IPS-15b (cell line): ENCODE data around the gene SEMA4C.

ENCODE experiments used
- H3K27me3 ChIP-seq: one replicate; pipeline ENCODE4 v1.6.1; 2013; ENCODE audit warnings: low read length; ENCODE audit not compliant: control insufficient read depth, insufficient read depth
- H3K36me3 ChIP-seq: one replicate; pipeline ENCODE4 v1.6.1; 2013; ENCODE audit warnings: low read length; ENCODE audit not compliant: control insufficient read depth, insufficient read depth
- H3K4me1 ChIP-seq: one replicate; pipeline ENCODE4 v1.6.1; 2013; ENCODE audit warnings: mild to moderate bottlenecking, low read length; ENCODE audit not compliant: control insufficient read depth, insufficient read depth
- H3K4me3 ChIP-seq: one replicate; pipeline ENCODE4 v1.5.1; 2013; ENCODE audit warnings: low read depth, low read length
- H3K9ac ChIP-seq: one replicate; pipeline ENCODE4 v1.6.1; 2013; ENCODE audit warnings: low read depth, mild to moderate bottlenecking, low read length
- H3K9me3 ChIP-seq: one replicate; pipeline ENCODE4 v1.6.1; 2013; ENCODE audit warnings: mild to moderate bottlenecking, low read length; ENCODE audit not compliant: control insufficient read depth, insufficient read depth

Gene SEMA4C

DNA sequence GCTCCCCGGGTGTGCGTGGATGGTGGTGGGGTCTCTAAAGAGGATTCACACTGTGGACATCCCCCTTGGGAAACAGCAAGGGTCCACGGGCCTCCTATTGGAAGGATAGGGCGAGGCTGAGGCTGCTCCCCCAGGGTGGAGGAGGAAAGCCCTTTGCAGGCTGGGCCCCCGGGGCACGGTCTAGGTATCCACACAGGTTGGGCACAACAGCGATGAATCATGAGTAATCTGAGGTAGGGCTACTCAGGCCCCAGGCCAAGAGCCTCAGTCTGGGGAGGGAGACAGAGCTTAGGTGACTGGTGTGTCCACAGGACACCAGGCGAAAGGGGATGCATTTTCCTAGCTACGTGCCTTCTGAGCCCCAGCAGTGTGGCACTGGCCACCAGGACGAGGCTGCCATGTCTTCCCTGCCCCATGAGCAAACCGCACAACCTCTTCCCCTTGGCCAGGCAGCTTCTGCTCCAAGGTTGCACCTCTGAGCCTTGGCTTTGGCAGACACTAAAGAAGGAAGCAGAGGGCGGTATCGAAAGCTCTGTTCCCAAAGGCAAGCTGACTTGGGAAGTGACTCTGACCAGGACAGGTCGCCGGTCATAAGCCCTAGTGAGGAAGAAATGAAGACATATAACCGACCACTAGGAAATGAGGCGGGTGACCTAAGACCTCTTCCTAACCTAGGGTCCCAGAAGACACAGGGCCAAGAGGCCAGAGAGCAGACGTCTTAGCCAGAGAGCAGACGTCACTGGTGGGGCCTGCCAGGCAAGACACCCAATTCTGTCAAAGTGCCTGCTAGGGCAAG, 14.6 kb upstream of the SEMA4C start:
- H3K36me3 ChIP-seq = no peaks in the 10 kb centered on the region
- H3K27me3 ChIP-seq = no peaks in the 10 kb centered on the region
- H3K4me3 ChIP-seq = no peak overlapping the region
- peaks cover 13% of the 10 kb centered on the region for H3K4me1 ChIP-seq
- H3K9me3 ChIP-seq = no peaks in the 10 kb centered on the region
- H3K9ac ChIP-seq = no peak overlapping the region

DNA sequence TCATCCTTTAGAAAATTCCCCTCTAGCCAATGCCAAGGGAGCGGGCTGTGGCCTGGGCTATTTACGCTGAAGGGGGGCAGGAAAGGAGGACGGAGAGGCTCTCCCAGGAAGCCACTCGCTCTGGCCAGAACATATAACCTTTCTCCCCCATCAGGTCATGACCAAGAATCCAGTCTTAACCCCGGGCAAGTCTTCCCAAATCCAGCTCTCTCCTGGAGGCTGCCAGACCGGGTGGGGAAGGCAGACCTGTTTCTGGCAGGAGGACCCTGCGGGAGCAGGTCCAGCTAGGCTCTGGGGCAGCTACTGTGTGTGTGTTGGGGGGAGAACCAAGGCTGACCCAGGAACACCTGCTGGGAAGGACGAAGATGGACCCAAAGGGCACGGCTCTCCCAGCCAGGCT, 13.4 kb upstream of the SEMA4C start:
- Histone ChIP-seq H3K4me1 (peaks cover 13% of the 10 kb centered on the region), H3K36me3 (no peaks in the 10 kb centered on the region), H3K4me3 (no peak overlapping the region), H3K9me3 (no peaks in the 10 kb centered on the region), H3K9ac (no peak overlapping the region), H3K27me3 (no peaks in the 10 kb centered on the region)

DNA sequence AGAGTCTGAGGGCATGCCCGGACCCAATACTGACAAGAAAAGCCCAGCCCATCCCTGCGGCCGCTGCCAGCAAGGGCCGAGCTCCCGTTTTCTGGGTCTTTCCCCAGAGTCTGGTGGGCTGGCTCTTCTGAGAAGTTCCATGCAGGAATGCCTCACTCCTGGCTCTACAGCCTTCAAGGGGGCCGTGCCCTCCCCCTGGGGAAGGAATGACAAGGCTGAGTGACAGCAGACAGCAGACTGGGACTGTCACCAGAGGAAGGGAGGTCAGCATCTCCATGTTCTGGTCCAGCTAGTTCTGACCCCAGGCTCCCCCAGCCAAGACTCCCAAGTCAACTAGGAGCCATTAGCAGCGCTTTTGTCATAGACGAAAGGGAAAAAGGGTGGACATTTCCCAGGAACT, 13.0 kb upstream of the SEMA4C start:
- Histone ChIP-seq H3K4me1 (peaks cover 13% of the 10 kb centered on the region), H3K9me3 (no peaks in the 10 kb centered on the region), H3K9ac (no peak overlapping the region), H3K27me3 (no peaks in the 10 kb centered on the region), H3K36me3 (no peaks in the 10 kb centered on the region), H3K4me3 (no peak overlapping the region)

DNA sequence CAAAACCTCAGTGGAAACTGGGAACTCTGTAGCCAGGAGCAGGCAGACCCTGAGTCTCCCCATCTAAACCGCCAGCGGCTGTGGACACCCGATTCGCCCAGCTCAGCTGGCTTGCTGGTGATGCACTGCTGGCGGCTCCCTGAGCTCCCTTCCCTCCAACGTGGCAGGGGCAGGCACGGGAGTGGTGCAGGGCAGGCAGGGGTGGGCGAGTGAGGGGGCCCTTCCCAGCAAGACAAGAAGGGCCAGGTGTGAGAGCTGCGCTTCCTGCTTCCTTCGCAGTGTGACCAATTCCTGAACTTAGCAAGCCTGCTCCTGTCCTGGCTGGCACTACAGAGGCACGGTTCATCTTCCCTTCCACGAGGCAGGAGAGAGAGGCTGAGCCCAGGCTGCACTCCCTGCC, 12.3 kb upstream of the SEMA4C start:
- peaks cover 13% of the 10 kb centered on the region for H3K4me1 ChIP-seq
- H3K27me3 ChIP-seq = no peaks in the 10 kb centered on the region
- H3K36me3 ChIP-seq = no peaks in the 10 kb centered on the region
- H3K9ac ChIP-seq = no peak overlapping the region
- no peak overlapping the region for H3K4me3 ChIP-seq
- H3K9me3 ChIP-seq = no peaks in the 10 kb centered on the region

DNA sequence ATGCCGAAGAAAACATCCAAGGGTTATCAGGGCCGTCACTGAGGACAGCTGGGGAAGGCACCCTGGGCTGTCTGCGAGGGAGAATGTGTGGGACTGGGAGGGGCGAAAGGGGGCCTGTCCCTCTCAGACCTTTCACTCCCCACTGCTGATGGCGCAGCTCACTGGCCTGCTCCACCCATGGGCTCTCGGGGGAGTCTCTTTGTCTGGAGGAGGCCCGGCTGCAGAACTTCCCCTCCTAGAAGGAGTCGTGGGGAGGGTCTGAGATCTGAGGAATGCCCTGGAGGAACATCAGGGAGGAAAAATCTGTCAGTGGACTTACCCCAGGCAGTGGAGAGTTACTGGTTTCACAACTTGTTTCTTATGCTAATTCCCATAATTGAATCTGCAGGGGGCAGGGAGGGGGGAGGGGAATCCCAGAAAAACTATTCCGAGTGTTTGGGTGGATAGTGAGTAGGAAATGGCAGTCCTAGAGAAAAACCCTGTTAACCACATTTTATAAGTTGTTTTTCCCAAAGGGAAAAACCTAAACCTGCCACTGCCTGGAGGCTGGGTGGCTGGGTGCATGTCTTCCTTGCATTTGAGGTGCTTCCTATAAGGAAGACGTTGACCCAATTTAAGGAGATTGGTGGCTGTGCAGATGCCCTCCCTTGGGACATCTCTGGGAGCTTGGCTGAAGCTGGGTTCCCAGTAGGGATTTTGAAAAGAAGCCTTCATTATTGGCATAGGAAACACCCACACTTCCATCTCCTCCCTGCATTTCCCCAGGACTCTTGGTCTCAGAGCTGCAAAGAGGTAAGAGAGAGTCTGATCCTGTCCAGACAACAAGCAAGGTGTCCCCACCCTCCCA, 11.7 kb upstream of the SEMA4C start:
- Histone ChIP-seq H3K4me1 (peaks cover 13% of the 10 kb centered on the region), H3K27me3 (no peaks in the 10 kb centered on the region), H3K9me3 (no peaks in the 10 kb centered on the region), H3K36me3 (no peaks in the 10 kb centered on the region), H3K4me3 (peak overlapping the region; percentile 26), H3K9ac (no peak overlapping the region)

DNA sequence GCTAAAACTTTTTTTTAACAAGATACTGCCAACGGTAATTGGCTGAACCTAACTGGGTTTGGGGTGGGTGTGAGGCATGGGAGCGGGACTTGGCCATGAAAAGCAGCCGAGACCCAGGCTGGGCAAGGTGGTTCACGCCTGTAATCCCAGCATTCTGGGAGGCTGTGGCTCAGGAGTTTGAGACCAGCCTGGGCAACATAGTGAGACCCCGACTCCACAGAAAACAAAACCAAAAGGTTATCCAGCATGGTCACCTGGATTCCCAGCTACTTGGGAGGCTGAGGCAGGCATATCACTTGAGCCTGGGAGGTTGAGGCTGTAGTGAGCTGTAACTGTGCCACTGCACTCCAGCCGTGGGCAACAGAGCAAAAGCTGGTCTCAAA, 11.0 kb upstream of the SEMA4C start:
- H3K9ac ChIP-seq = no peak overlapping the region
- H3K4me1 ChIP-seq = peaks cover 13% of the 10 kb centered on the region
- no peaks in the 10 kb centered on the region for H3K36me3 ChIP-seq
- no peak overlapping the region for H3K4me3 ChIP-seq
- H3K9me3 ChIP-seq = no peaks in the 10 kb centered on the region
- H3K27me3 ChIP-seq = no peaks in the 10 kb centered on the region

DNA sequence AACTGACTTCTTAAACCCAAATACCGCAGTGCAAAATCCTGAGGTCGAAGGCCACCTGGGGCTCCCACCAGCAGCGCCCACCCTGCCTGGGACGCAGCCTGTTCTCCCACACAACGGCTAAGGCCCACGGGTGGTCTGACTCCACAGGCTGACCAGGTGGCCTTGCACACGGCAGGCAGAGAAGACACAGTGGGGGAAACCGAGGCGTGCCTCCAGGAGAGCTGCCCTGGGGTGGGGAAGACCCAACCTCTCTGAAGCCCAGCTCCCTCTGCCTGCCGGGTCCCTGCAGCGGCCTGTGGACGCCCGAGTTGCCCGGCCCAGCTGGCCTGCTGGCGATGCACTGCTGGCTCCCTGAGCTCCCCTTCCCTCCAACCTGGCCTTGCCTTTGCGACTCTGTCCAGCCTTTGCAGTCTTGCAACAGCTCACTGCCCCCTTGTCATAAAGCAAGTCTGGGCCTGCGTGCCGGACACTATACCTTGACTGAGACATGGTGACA, 9.7 kb upstream of the SEMA4C start:
- Histone ChIP-seq H3K4me3 (no peak overlapping the region), H3K9ac (no peak overlapping the region), H3K27me3 (no peaks in the 10 kb centered on the region), H3K9me3 (no peaks in the 10 kb centered on the region), H3K4me1 (peaks cover 17% of the 10 kb centered on the region), H3K36me3 (no peaks in the 10 kb centered on the region)

DNA sequence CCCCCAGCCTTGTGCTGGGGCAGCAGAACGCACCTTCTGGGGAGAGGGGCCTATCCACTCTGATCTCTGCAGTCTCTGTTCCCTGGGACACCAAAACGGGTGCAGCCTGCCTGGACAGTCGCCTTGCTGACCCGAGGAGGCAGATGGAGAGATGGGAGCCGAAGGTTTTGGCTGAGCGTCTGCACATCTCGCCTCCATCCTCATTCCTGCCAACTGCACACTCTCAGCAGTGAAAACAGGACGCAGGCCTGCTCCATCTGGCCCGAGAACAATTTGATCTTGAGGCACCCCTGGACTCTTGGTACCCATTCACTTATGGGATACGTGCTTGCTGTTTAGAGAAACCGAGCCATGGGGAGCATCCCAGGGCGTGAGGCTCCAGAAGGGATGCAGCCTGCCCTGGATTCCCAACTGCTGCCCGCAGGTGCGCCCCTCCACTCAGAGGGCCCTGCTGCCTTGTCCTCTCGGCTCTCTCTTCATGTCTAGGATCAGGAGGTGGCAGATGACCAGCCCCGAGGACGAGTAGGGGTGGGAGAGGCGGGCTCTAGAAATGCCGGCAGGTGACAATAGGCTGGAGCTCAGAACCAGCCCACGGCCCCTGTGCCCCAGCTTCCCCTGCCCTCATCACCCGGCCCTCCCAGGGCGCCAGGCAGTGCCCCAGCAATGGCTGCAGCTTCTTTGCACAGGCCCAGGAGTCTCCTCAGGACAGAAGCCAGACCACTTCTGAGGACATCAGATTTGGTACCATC, 9.1 kb upstream of the SEMA4C start:
- Histone ChIP-seq H3K36me3 (no peaks in the 10 kb centered on the region), H3K9ac (no peak overlapping the region), H3K4me1 (peaks cover 22% of the 10 kb centered on the region), H3K27me3 (no peaks in the 10 kb centered on the region), H3K9me3 (no peaks in the 10 kb centered on the region), H3K4me3 (no peak overlapping the region)

DNA sequence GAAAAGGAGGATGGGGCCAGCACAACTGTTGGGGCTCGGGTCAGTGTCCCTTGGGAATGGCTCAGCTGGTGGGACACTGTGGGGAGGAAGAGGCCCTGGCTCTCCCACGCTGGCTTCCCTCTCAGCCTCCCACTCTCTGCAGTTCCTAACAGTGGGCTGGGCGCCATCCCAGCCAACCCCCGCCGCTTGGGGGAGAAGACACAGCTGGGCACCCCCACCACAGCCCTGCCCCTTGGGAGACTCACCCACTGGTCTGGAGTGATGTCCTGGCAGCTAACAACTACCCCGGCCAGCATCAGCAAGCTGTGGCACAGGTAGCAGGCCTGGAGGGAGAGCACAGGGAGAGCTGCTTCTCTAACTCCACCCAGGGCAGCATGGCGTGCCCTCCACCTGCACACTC, 8.3 kb upstream of the SEMA4C start:
- Histone ChIP-seq H3K36me3 (no peaks in the 10 kb centered on the region), H3K4me3 (no peak overlapping the region), H3K4me1 (peaks cover 28% of the 10 kb centered on the region), H3K9ac (no peak overlapping the region), H3K9me3 (no peaks in the 10 kb centered on the region), H3K27me3 (no peaks in the 10 kb centered on the region)

DNA sequence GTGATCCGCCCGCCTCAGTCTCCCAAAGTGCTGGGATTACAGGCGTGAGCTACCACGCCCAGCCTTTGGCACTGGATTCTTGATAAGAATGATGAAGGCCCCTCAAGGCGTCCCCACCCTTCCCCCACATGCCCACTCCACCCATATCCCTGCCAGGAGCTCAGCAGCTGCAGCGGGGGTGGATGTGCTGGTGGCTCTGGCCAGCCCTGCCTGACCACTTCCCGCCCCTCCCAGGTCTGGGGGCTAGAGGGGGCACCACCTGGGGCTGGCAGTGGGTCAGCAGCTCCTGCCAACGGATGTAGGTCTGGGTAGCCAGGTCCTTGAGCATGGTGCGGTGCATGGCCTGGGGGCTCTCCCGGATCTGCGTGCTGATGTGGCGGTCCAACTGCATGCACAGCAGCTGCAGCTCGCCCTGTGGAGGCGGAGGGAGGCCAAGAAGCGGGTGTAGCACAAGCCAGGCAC, 7.8 kb upstream of the SEMA4C start:
- H3K9ac ChIP-seq = no peak overlapping the region
- peaks cover 28% of the 10 kb centered on the region for H3K4me1 ChIP-seq

DNA sequence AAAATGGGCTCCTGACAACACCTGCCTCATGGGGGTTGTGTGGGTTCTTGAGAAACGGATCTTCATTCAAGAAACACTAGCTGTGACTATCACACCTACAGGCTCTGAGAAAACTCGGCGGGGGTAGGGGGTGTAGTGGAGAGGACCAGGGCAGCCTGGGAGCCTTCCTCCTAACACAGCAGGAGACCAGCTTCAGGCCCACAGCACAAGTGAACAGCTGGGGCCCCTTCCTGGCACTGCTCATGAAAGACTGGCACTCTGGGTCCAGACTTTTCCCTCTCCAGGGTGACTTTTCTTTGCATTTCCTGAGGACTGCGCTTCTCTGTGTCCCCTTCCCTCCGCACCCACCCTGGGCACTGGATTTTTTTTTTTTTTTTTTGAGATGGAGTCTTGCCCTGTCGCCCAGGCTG, 7.2 kb upstream of the SEMA4C start:
- Histone ChIP-seq H3K4me3 (no peak overlapping the region), H3K9ac (no peak overlapping the region), H3K27me3 (no peaks in the 10 kb centered on the region), H3K9me3 (no peaks in the 10 kb centered on the region), H3K36me3 (no peaks in the 10 kb centered on the region), H3K4me1 (peaks cover 24% of the 10 kb centered on the region)

More for the DNA sequence above, 7.8 kb upstream of the SEMA4C start:
- H3K36me3 ChIP-seq = no peaks in the 10 kb centered on the region
- H3K27me3 ChIP-seq = no peaks in the 10 kb centered on the region
- no peaks in the 10 kb centered on the region for H3K9me3 ChIP-seq
- no peak overlapping the region for H3K4me3 ChIP-seq
